Activated CD4-positive, alpha-beta T cell treated with anti-CD3 and anti-CD28 coated beads, Interleukin-2, amount 10 ng/mL, durations not matched to agents 24 days and 14 days (primary cell): ENCODE measurements around the gene SLC7A7. TPM values are rescaled to one million over a fixed set of nuclear protein-coding genes. Genes with fewer than 3 reads are reported as not detected.

ENCODE experiments used
- DNase-seq: peaks from one replicate; pipeline ENCODE4 v3.0.0; 2022
- H3K27ac Mint-ChIP-seq: one replicate; pipeline ENCODE4 v1.8.0; 2022; ENCODE audit warnings: mild to moderate bottlenecking, mixed read lengths
- H3K27me3 Mint-ChIP-seq: one replicate; pipeline ENCODE4 v1.8.0; 2022; ENCODE audit warnings: mixed read lengths
- H3K36me3 Mint-ChIP-seq: one replicate; pipeline ENCODE4 v1.8.0; 2022; ENCODE audit warnings: low read depth, mild to moderate bottlenecking, mixed read lengths
- H3K4me1 Mint-ChIP-seq: one replicate; pipeline ENCODE4 v1.8.0; 2021; ENCODE audit warnings: mixed read lengths
- H3K4me3 Mint-ChIP-seq: one replicate; pipeline ENCODE4 v1.8.0; 2022; ENCODE audit warnings: mild to moderate bottlenecking, moderate library complexity, mixed read lengths
- H3K9me3 Mint-ChIP-seq: one replicate; pipeline ENCODE4 v1.8.0; 2021; ENCODE audit warnings: mixed read lengths
- intact Hi-C: fragments of 100-400 bp; cut with micrococcal nuclease; formaldehyde crosslinking; loops from one replicate; pipeline ENCODE4 v1.15.1; 2023
- total RNA-seq: library from RNA; stranded (reverse); gene quantifications from 2 replicates; pipeline ENCODE4 v1.2.3, GENCODE V29; 2022

Gene SLC7A7
- total RNA-seq, 1 donor from 2014 or later = not detected

DNA sequence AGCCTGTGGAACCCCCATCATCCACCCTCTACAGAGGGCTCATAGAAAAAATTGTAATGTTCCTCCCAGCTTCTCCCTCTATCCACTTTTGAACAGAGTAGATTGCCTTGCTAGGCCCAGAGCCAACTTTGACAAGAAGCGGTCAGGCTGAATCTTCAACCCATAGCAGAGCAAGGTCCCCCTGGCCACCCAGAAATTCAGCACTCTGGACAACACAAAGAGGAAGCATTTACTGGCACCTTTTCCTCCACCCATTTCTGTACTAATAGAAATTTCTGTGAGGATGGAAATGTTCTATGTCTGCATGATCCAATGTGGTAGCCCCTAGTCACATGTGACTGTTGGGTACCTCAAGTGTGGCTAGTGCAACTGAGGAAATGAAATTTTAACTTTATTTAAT, 91.4 kb downstream of the SLC7A7 start:
- Mint-ChIP-seq H3K27ac (no peak overlapping the region), H3K27me3 (peaks cover 7% of the 10 kb centered on the region), H3K4me3 (no peak overlapping the region), H3K4me1 (no peaks in the 10 kb centered on the region), H3K36me3 (no peaks in the 10 kb centered on the region), H3K9me3 (no peaks in the 10 kb centered on the region)
- no peak for DNase-seq
- intact Hi-C loops = no loop called here

Other genes starting within 250 kb of the SLC7A7 start
- gene DAD1, start 226.2 kb downstream of the SLC7A7 start, total RNA-seq = 255 and 266 TPM in 2 replicates
- gene ABHD4, start 217.1 kb downstream of the SLC7A7 start, total RNA-seq = 9.7 and 10.3 TPM in 2 replicates
- gene OR6J1, start 171.1 kb downstream of the SLC7A7 start, total RNA-seq = not detected in 2 replicates
- gene OXA1L, start 48.7 kb downstream of the SLC7A7 start, total RNA-seq = 119 and 126 TPM in 2 replicates
- gene MRPL52, start 14.5 kb upstream of the SLC7A7 start, total RNA-seq = 189 and 194 TPM in 2 replicates
- 2.1 and 3.2 TPM in 2 replicates for gene MMP14, start 21.1 kb upstream of the SLC7A7 start, total RNA-seq
- 34.2 and 35.2 TPM in 2 replicates for gene LRP10, start 56.3 kb upstream of the SLC7A7 start, total RNA-seq
- gene REM2, start 67.8 kb upstream of the SLC7A7 start, total RNA-seq = 0.28 and 0.33 TPM in 2 replicates
- 82.7 and 90.2 TPM in 2 replicates for gene RBM23, start 103.7 kb upstream of the SLC7A7 start, total RNA-seq
- 198 and 200 TPM in 2 replicates for gene PRMT5, start 113.9 kb upstream of the SLC7A7 start, total RNA-seq
- 59.4 and 63.1 TPM in 2 replicates for gene HAUS4, start 141.7 kb upstream of the SLC7A7 start, total RNA-seq
- gene AJUBA, start 167.1 kb upstream of the SLC7A7 start, total RNA-seq = 2.4 and 2.7 TPM in 2 replicates
- gene C14orf93, start 194.7 kb upstream of the SLC7A7 start, total RNA-seq = 6.7 and 8.2 TPM in 2 replicates
- gene PSMB5, start 219.5 kb upstream of the SLC7A7 start, total RNA-seq = 150 TPM in 2 replicates
- not detected in 2 replicates for gene PSMB11, start 226.8 kb upstream of the SLC7A7 start, total RNA-seq
- gene CDH24, start 242.1 kb upstream of the SLC7A7 start, total RNA-seq = 1.6 and 1.7 TPM in 2 replicates